Stimulated activated CD8-positive, alpha-beta memory T cell treated with anti-CD3 and anti-CD28 coated beads, Interleukin-4, amount 100 ng/mL, for 48 hours (primary cell): ENCODE measurements around the gene PIK3R6.

Source experiments
- DNase-seq: peaks from one replicate; pipeline ENCODE4 v3.0.0-alpha.2; 2020

PIK3R6 gene

GRCh38 chr17:8894202-8894671, 26.8 kb upstream of the PIK3R6 start:
- no peak for DNase-seq

GRCh38 chr17:8893621-8894201, 26.2 kb upstream of the PIK3R6 start:
- DNase-seq, result no peak

DNA sequence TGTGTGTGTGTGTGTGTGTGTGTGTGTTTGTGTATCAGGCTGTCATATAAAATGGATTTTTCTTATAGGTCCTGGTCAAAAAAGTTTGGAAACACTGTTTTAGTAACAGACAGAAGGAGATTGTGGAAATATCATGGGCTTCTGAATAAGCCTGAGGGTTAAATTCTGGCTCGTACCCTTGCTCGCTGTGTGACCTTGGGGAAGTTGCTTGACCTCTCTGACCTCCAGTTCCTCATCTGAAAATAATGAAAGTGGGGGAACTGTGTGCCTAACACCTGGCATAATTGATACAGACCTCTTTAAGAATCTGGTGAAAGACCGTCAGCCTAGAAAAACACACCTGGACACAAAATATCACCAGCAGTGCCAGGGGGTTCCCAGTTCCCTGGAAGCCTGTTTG, 25.6 kb upstream of the PIK3R6 start:
- DNase-seq, result no peak

GRCh38 chr17:8892338-8892690, 24.8 kb upstream of the PIK3R6 start:
- no peak for DNase-seq

GRCh38 chr17:8890671-8891070, 23.2 kb upstream of the PIK3R6 start:
- DNase-seq, result no peak

GRCh38 chr17:8889458-8890210, 22.2 kb upstream of the PIK3R6 start:
- no peak for DNase-seq

GRCh38 chr17:8888704-8889302, 21.3 kb upstream of the PIK3R6 start:
- DNase-seq, result no peak

DNA sequence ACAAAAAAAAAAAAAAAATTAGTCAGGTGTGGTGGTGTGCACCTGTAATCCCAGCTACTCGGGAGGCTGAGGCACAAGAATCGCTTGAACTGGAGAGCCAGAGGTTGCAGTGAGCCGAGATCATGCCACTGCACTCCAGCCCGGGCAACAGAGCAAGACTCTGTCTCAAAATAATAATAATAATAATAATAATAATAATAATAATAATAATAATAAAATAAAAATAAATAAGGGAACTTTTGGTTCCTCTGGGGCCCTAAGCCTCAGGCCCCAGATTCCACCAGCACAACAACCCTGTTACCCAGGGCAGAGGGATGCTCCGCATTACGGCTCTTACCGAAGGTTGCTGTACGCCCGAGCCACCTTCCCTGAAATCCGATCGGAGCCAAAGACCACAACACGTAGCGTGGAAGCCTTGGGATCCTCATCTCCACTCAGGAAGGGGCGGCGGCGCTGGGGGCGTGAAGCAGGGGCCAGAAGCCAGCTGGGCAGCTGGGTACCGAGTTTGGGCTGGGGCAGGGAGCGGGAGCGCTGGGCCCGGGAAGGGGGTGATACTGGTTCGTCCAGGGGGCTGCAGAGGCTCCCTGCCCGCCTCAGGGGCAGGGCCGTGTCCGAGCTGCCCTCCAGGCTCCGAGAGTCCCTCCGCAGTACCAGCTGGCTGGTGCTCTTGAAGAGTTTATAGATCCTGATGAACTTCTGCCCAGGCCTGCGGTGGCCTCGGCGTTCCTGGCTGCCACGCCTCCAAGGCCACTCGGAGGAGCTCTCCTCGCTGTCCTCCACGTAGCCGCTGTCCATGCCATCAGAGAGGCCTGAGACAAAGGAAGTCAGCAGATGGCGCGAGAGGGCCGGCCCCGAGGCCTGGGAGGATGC, 20.6 kb upstream of the PIK3R6 start:
- DNase-seq, result no peak

- no peak for DNase-seq
These were observed 19.8 kb upstream of the PIK3R6 start for GRCh38 chr17:8887301-8887700.

- no peak for DNase-seq
These were observed 18.7 kb upstream of the PIK3R6 start for GRCh38 chr17:8885967-8886684.

DNA sequence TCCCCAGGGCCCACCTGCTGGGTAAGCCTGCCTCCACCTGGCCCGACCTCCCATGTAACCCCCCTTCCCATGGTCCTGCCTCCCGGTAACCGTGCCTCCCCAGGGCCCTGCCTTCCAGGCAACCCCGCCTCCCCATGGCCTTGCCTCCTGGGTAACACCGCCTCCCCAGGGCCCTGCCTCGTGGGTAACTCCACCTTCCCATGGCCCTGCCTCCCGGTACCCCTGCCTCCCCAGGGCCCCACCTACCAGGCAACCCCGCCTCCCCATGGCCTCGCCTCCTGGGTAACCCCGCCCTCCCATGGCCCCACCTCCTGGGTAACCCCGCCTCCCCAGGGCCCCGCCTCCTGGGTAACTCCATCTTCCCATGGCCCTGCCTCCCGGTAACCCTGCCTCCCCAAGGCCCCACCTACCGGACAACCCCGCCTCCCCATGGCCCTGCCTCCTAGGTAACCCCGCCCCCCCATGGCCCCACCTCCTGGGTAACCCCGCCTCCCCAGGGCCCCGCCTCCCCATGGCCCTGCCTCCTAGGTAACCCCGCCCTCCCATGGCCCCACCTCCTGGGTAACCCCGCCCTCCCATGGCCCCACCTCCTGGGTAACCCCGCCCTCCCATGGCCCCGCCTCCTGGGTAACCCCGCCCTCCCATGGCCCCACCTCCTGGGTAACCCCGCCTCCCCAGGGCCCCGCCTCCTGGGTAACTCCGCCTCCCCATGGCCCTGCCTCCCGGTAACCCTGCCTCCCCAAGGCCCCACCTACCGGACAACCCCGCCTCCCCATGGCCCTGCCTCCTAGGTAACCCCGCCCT, 17.9 kb upstream of the PIK3R6 start:
- peak; percentile 77 for DNase-seq

GRCh38 chr17:8884336-8884990, 17.0 kb upstream of the PIK3R6 start:
- no peak for DNase-seq

- DNase-seq, result no peak
These were observed 15.9 kb upstream of the PIK3R6 start for GRCh38 chr17:8883353-8883752.

DNA sequence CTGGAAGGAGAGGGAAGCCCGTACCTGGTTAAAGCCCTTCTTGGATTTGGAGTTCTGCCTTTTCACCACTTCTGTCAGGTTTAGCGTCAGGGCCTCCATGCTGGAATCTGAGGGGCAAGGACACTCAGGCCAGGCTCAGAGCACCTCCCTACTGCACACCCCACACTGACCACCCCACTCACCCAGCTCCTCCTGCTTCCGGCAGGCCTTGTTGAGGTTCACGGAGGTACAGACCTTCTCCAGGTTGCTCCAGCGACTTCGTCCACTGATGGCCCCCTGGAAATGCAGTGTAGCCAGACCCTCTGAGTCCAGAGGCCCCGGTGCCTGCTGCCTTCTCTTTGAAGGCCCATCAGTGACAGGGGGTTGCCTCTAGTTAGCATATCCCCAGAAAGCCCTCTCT, 14.1 kb upstream of the PIK3R6 start:
- DNase-seq, result no peak

DNA sequence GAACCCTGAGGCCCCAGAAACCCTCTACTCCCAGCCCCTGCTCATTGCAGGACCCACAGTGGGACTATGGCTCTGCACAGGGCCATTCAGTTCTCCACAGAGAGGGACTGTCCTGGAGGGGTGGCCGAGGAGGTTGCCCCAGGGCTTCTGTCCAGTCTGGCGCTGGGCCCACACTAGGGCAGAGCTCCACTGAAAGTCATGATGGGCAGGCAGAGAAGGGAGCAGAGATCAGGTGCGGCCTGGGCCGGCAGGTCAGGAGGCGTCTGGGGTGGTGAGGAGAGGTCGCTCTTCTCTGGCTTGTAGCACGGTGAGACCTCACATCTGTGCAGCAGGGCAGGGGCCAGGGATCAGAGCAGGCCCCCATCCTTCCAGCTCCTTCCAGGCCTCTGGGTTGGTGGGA, 13.0 kb upstream of the PIK3R6 start:
- no peak for DNase-seq

DNA sequence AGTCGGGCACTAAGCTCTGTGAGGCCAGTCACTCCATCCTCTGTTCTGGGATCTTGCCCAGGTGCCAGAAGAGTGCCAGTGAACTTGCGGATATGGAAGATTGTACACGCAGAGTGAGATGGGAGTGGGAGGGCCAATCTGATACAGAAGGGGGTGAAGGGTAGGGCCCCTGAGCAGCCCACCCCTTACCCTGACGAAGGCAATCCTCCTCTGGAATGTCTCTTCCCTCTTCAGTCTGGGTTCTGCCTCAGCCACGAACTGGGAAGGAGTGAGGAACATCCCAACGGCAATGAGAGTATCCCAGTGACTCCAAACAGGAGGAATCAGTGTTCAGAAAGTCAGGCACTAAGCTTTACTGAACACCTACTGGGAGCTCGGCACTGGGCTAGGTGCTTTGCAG, 11.9 kb upstream of the PIK3R6 start:
- no peak for DNase-seq

DNA sequence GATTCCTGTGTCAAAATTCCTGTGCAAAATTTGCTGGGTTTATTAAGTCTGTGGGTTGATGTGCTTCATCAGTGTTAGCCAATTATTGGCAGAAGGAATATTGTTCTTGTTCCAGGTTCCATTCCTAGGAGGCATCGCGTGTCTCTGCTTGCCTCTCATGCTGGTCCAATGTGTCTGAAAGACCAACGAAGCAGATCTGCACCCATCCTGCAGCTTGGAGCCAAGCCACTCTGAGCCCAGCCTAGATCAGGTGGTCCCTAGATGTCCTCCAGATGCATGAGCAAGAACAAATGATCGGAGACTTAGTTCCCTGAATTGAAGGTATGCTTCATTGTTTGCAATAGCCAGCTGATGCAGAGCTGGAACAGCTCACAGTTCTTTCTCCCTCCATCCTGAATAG, 10.5 kb upstream of the PIK3R6 start:
- DNase-seq, result no peak

- no peak for DNase-seq
These were observed 8.5 kb upstream of the PIK3R6 start for GRCh38 chr17:8875957-8876356.

GRCh38 chr17:8875436-8875835, 8.0 kb upstream of the PIK3R6 start:
- no peak for DNase-seq

DNA sequence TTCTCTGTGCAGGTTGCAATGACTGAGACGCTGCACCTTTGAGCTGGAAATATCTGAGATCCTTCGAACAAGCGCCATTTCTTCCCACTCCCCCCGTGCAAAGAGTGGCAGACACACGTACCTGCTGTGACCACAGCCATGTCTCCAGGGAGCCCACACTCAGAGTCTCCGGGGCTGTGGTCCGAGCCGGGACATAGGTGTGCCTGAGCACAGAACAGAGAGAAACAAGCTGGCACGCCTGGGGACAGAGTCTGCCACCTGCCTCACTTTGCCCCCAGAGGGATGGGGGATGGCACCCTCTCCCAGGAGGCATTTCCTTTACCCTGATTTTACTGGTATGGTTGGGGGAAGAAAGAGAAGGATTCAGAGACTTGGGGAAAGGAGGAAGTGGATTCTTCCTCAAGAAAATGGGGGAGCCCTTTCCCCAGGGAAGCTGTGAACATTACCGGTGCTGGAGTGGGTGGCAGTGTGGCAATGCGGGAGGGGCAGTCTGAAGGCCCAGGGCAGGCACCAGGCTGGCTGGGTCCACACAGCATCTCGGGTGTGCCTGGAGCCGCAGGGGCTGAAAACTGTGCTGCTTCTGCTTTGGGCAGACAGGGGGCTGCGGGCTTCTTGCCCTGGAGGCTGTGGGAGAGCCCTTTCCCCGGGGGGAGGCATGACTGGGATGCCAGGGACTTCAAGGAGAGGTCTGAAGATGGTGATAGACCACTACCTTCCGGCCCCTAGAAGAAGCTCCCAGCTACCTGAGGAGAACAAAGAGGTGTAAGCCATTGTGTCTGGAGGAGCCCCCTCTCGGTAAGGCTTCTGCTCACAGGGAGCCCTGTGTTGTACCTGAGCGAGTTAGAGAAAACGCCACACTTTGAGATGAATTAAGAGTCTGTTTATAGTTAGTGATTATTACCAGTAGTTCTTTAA, 6.6 kb upstream of the PIK3R6 start:
- DNase-seq, result no peak
